Stimulated activated naive CD8-positive, alpha-beta T cell treated with anti-CD3 and anti-CD28 coated beads, Interleukin-15, Interleukin-2, amounts not matched to agents 100 ng/mL and 50 ng/mL, for 24 hours (primary cell): ENCODE measurements around the gene TBRG4.

Experiments used
- H3K27ac Mint-ChIP-seq: one replicate; pipeline ENCODE4 v1.8.0; 2021; ENCODE audit warnings: mild to moderate bottlenecking, mixed read lengths
- H3K27me3 Mint-ChIP-seq: one replicate; pipeline ENCODE4 v1.8.0; 2021; ENCODE audit warnings: mixed read lengths
- H3K36me3 Mint-ChIP-seq: one replicate; pipeline ENCODE4 v1.8.0; 2021; ENCODE audit warnings: low read depth, mixed read lengths
- H3K4me1 Mint-ChIP-seq: one replicate; pipeline ENCODE4 v1.8.0; 2021; ENCODE audit warnings: low read depth, mixed read lengths
- H3K4me3 Mint-ChIP-seq: one replicate; pipeline ENCODE4 v1.8.0; 2021; ENCODE audit warnings: mild to moderate bottlenecking, mixed read lengths
- H3K9me3 Mint-ChIP-seq: one replicate; pipeline ENCODE4 v1.8.0; 2021; ENCODE audit warnings: mixed read lengths

The TBRG4 gene

DNA sequence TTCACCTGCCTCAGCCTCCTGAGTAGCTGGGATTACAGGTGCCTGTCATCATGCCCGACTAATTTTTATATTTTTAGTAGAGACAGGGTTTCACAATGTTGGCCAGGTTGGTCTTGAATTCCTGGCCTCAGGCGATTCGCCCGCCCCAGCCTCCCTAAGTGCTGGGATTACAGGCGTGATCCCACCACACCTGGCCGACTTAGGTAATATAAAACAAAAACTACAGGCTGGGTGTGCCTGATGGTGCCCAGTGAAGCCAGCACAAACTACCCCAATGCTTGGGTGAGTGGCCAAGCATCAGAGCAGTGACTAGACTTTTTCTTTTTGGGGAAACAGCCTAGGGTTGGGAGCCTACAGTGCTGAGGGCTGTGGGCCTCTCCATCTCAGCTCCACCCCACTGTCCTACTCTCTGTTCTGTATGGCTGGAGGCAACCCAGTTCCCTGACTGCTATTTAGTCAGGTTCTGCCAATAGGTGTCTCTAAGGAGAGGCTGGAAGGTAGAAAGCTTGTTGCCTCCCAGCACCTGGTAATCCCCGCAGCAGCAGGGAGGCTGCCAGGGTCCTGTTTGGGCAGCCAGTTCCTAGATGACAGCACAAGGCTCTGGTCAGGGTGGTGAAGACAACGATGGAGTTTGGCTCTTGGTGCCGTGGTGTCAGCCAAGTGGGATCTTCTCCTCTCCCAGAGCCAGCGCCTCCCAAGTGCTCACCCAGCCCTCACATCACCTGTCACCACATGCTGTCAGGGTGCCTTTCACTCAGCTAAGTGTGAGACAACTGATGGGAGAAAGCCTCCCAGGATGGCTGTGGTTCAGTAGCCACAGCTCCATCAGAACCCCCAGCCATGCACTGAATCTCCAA lies 12.3 kb downstream of the TBRG4 start:
- Mint-ChIP-seq H3K27ac (no peak overlapping the region), H3K9me3 (no peaks in the 10 kb centered on the region), H3K27me3 (no peaks in the 10 kb centered on the region), H3K36me3 (peaks cover 31% of the 10 kb centered on the region), H3K4me3 (no peak overlapping the region), H3K4me1 (no peaks in the 10 kb centered on the region)

DNA sequence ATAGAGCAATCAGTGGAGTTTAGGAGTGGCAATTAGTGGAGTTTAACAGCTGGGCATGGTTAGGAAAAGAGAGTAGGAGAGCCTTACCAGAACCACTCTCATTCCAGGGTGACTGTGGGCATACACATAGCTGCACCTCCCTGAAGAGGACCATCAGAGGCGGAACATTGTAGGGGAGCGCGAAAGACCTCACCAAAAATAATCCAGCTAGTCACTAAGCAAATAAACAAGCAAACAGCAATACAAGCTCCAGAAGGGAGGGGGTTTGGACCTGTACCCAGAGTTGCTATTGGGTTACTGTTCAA lies 18.6 kb downstream of the TBRG4 start:
- peaks cover 4% of the 10 kb centered on the region for H3K4me1 Mint-ChIP-seq
- H3K4me3 Mint-ChIP-seq: no peak overlapping the region
- H3K27ac Mint-ChIP-seq: no peak overlapping the region
- peaks cover 7% of the 10 kb centered on the region for H3K27me3 Mint-ChIP-seq
- H3K36me3 Mint-ChIP-seq: no peaks in the 10 kb centered on the region
- no peaks in the 10 kb centered on the region for H3K9me3 Mint-ChIP-seq

DNA sequence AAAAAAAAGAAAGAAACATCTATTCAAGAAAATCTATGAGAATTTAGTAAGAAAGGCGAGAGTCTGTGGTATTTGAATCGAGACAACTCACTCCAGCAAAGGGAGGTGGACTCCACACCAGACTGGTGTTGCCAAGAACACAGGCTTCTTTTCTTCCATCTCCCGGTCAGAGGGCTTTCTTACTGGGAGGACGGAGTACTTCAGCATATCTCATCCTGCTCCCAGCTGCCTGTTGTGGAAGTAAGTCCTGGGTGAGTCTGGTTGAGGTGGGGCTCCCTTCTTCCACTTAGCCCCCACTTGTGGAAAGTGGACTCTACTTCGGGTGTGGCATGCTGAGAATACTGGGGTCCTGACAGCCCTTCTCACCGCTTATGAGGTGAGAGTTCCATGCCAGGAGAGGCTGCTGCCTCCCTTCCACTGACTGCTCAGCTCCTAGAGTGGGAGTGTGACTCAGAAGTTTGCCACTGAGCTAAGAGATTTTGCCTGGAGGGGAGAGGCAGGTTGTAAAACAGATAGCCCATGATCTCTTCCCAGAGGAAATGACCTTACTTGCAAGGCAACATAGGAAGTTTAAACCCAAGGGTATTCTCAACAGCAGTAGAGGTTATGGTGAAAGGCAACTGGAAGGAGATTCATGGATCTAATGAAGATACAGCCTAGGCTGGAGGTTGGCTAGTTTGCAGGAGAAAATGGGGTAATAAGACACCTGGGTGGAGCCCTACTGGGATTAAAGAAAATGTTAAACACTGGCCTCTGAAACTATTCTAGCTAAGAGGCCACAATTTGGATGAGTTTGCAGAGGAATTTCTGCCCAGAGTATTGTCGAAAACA lies 19.2 kb downstream of the TBRG4 start:
- Mint-ChIP-seq H3K27me3 (peaks cover 7% of the 10 kb centered on the region), H3K27ac (no peak overlapping the region), H3K4me1 (peaks cover 4% of the 10 kb centered on the region), H3K9me3 (no peaks in the 10 kb centered on the region), H3K36me3 (no peaks in the 10 kb centered on the region), H3K4me3 (no peak overlapping the region)

DNA sequence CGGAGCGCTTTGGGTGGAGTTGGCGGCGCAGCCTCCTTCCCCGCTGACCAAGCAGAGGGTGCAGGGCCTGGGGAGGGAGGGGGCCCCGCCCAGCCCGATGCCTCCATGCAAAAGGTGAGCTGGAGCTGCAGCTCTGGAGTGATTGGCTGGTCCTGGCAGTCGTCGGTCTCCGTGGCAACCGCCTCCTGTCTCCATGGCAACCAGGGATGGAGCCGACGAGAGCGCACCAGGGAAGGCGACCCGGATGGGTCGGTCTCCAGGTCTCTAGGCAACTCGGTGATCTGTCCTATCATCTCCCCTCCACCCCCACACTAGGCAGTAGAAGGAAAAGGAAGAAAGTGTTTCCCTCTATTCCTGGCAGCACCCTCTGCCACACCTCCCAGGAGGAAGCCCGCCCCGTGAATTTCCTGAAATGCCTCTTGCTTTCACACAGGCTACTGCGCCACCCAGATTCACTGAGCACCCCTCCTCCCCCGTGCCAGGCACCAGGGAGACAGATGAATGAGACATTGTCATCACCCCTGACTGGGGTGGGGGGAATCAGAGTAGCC lies 22.1 kb downstream of the TBRG4 start:
- Mint-ChIP-seq H3K9me3 (no peaks in the 10 kb centered on the region), H3K4me1 (peaks cover 4% of the 10 kb centered on the region), H3K27me3 (peaks cover 7% of the 10 kb centered on the region), H3K27ac (no peak overlapping the region), H3K36me3 (no peaks in the 10 kb centered on the region), H3K4me3 (peak overlapping the region; percentile 70)

DNA sequence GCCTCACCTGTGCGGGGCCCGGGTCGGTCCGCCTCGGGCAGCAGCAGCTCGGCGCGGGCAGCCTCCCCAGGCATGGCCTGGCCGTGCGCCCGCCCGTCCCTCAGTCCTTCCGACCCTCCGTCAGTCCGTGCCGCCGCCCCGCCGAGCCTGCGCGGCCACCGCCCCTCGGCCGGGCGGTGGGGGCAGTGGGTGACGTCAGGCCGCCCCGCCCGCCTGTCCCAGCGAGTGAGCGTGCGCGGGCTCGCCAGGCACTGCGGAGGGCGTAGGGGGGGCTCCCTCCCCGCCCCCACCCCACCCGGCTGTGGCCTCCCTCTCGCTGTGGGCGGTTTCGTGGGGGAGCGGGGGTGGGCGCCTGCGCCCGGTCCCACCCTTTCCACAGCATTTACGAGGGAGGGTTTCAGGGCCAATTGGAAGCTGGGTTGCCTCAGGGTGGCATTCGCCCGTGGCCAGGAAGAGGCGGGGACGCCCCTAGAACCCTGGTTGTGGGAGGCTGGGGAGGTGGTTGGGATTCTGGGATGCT lies 22.6 kb downstream of the TBRG4 start, which contains the start of gene NACAD:
Gene NACAD (minus strand): TSS at position 149 of the 520 bp plus-strand sequence. CDS start 75 bp downstream, at position 74.
- Mint-ChIP-seq H3K27me3 (peaks cover 7% of the 10 kb centered on the region), H3K27ac (no peak within 1 kb of the TSS), H3K4me1 (peaks cover 4% of the 10 kb centered on the region), H3K36me3 (no peaks in the 10 kb centered on the region), H3K9me3 (no peaks in the 10 kb centered on the region), H3K4me3 (peak within 1 kb of the TSS; percentile 70)

DNA sequence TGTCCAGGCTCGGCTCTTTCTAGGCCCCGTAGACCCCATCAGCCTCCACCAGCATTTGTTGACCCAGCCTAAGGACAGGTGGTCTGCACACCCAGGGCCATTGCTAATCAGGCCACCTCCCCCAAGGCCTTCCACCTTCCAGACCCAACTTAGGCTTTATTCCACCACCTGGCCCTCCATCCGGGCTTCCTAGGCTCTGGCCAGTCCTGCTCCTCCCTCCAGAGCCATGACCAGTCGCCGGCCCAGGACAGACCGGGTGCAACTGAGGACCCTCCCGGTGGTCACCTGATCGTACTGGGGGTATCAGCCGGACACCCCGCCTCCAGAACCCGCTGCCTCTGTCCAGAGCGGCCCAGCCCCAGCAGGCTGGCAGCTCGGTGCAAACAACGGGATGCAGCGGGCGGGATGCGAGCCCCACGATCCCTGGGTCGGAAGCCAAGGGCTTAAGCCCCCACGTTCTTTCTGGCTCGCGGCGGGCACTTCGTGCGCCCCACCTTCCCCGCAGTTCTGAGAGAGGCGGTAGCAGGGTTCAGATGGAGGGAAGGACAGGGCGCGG lies 23.3 kb downstream of the TBRG4 start:
- H3K27me3 Mint-ChIP-seq: peaks cover 7% of the 10 kb centered on the region
- peak overlapping the region; percentile 23 for H3K4me3 Mint-ChIP-seq
- no peaks in the 10 kb centered on the region for H3K9me3 Mint-ChIP-seq
- H3K27ac Mint-ChIP-seq: no peak overlapping the region
- H3K36me3 Mint-ChIP-seq: no peaks in the 10 kb centered on the region
- peaks cover 4% of the 10 kb centered on the region for H3K4me1 Mint-ChIP-seq

DNA sequence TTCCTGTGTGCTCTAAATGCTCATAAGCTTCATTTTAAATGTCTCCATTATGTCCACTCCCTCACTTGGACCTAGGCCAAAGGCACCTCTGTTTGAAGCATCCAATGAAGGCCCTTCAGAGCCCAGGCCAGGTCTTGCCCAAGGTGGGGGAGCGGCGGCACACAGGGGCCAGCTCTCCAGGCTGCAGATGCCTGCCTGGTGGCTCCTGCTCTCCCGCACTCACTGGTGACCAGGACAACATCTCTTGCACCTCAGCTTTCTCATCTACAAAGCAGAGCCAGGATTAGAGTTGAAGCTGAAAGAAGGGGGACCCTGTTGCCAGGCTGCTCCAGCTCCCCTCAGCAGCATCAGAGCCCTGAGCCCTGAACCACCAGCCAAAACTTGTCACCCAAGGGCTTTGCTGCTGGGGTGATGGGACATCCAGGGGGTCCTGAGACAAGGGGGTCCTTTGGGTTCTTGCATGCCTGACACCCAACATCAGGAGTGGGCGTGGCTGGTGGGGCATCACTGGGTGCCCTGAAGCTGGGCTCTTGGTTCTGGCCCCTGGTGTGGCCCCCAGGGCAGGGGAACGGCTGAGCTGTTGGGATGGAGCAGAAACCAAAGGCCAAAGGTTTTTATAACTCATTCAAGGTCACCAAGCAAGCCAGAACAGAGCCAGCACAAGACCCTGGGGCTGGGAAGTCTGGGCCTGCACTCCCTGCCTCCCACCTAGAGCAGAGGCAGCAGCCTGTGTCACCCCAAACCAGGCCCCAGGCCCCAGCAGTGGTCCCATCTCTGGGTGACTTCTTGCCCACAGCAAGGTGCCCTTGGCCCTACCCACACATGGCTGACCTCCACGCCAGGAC lies 24.0 kb downstream of the TBRG4 start:
- Mint-ChIP-seq H3K27me3 (peaks cover 7% of the 10 kb centered on the region), H3K36me3 (no peaks in the 10 kb centered on the region), H3K4me3 (peak overlapping the region; percentile 23), H3K27ac (no peak overlapping the region), H3K9me3 (no peaks in the 10 kb centered on the region), H3K4me1 (peaks cover 4% of the 10 kb centered on the region)

DNA sequence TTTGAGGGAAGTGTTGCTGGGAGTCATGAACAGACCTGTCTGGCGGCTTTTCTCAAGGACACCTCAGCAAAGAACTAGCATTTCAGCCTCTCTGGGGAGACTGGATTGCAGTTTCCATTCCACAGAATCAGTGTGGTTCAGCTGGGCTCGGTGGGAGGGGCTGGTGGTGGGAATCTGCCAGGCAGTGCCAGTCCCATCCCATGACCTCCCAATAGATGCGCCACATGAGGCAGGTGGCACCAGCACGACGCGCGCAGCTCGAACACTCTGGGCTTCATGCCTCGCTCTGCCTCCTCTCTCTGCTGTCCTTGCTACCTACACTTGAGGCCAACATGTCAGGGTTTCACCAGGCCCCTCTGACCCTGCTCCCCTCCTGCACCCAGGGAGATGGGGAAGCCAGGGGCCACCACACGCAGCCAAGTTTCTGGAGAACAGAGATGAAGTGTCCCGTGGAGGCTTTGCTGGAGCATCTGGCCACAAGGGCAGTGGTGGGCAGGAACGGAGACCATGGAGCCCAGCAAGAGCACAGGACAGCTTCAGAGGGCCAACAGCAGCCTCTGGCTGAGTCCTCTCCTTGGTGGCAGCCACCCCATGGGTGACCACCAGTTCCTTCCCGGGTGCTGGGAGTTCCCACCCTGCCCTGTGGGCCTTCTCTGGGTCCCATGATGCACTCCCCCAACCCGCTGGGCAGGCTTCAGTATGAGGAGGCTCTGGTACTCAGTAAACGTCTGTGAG lies 25.0 kb downstream of the TBRG4 start:
- H3K36me3 Mint-ChIP-seq: no peaks in the 10 kb centered on the region
- no peak overlapping the region for H3K27ac Mint-ChIP-seq
- no peak overlapping the region for H3K4me3 Mint-ChIP-seq
- H3K9me3 Mint-ChIP-seq: no peaks in the 10 kb centered on the region
- peaks cover 7% of the 10 kb centered on the region for H3K27me3 Mint-ChIP-seq
- H3K4me1 Mint-ChIP-seq: peaks cover 4% of the 10 kb centered on the region

DNA sequence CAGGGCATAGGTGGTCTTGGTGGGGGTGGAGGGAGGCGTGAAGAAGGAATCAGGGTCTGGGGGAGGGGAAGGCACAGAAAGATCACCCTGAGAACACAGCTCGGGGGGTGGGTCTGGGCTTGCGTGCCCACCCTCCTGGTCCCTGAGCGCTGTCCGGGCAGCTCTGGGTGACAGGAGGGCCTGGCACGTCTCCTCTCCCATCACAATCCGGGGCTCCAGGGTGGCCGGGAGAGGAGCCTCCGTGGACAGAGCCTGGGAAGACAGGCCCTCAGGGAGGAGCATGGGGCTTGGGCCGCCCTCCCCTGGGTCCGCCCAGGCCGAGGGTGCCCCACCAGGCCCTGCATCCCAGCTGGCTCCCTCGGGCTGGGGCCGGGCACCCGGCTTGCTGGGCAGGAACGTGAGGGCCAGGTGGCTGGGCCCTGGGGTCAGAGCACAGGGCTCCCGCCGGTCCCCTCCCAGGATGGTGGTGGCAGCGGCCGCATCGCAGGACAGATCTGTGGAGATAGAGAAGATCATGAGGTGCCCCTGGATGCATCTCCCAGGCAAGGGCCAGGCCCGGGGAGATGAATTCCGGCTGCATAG lies 25.8 kb downstream of the TBRG4 start:
- Mint-ChIP-seq H3K9me3 (no peaks in the 10 kb centered on the region), H3K36me3 (no peaks in the 10 kb centered on the region), H3K27ac (no peak overlapping the region), H3K27me3 (peaks cover 7% of the 10 kb centered on the region), H3K4me3 (no peak overlapping the region), H3K4me1 (peaks cover 4% of the 10 kb centered on the region)

DNA sequence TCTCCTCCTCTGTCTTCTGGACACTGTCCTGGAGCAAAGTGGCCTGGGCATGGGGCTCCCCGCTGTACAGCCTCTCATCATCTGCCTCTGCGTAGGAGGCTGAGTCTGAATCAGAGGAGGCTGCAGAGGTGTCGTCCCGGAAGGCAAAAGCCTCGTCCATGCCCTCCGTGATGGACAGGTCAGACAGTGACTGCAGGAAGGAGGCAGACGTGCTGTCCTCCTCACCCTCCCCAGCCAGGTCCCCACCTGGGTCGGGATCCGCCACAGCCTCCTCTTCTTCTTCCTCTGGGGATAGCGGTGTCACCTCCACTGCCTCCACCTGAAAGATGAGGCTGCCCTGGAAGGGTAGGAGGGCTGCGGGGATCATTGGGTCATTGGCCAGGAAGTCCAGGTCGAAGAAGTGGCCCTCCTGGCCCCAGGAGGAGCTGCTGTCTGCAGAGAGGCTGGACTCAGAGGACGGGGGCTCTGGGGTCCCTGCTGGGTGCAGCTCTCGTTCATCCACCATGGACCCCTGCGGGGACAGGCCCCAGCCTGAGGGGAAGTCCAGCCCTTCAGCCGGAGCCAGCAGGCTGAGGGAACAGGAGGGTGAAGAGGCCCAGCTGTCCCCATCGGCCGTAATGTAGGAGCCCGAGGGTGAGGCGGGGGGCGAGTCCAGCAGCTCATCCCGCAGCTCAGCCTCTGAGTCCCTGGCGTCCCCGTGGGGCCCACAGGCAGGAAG lies 26.4 kb downstream of the TBRG4 start:
- Mint-ChIP-seq H3K36me3 (no peaks in the 10 kb centered on the region), H3K4me3 (no peak overlapping the region), H3K9me3 (no peaks in the 10 kb centered on the region), H3K27me3 (peaks cover 7% of the 10 kb centered on the region), H3K4me1 (peaks cover 4% of the 10 kb centered on the region), H3K27ac (no peak overlapping the region)

DNA sequence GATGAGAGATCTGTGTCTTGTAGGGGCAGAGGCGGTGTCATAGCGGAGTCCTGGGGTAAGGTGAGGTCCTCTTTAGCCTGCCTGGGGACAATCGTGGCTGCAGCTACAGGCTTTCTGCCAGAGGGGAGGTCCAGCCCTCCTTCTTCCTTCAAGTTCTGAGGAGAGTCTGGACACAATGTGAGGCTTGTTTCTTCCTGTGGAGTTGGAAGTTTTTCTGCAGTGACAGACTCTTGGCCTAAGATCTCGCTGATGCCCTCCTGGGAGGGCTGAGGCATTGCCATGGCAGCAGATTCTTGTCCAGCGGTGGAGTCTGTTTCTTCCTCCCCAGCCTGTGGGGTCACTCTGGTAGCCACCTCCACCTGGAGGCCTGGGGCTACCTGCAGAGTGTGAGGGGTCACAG lies 27.2 kb downstream of the TBRG4 start:
- Mint-ChIP-seq H3K27ac (no peak overlapping the region), H3K27me3 (peaks cover under 1% of the 10 kb centered on the region), H3K4me3 (no peak overlapping the region), H3K36me3 (no peaks in the 10 kb centered on the region), H3K4me1 (peaks cover under 1% of the 10 kb centered on the region), H3K9me3 (no peaks in the 10 kb centered on the region)

DNA sequence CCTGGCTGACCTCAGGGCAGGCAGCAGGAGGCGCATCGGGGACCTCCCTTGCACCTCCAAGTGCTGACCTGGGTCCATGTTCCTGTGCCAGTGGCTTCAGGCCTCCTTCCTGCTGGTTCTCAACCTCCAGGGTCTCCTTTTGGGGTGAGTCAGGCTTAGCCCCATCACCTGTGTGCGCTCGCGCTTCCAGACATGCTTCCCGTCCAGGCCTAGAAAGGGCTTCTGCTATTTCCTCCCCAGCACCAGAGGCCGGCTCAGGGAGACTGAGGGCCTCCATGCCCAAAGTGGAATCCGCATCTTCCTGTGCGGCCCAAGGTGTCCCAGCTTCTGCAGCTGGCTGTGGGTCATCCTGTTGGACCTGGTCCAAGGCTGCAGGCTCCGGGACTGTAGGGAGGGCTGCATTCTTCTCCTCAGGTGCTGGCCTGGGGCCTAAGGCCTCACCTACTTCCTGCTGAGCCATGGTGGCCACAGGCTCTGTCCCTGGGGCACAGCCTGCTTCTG lies 28.6 kb downstream of the TBRG4 start:
- no peak overlapping the region for H3K27ac Mint-ChIP-seq
- no peaks in the 10 kb centered on the region for H3K4me1 Mint-ChIP-seq
- no peaks in the 10 kb centered on the region for H3K27me3 Mint-ChIP-seq
- H3K36me3 Mint-ChIP-seq: no peaks in the 10 kb centered on the region
- H3K9me3 Mint-ChIP-seq: no peaks in the 10 kb centered on the region
- H3K4me3 Mint-ChIP-seq: no peak overlapping the region
